Astrocyte (in vitro differentiated cells and primary cell): ENCODE results near the gene EDRF1. TPM values are rescaled to one million over a fixed set of nuclear protein-coding genes. Genes with fewer than 3 reads are reported as not detected.

Experiments
- DNase-seq: peaks from one replicate; pipeline ENCODE4 v3.0.0-alpha.2; 2010; ENCODE audit warnings: low read depth
- FAIRE-seq: peaks from 2 replicates; lab custom pipeline; 2011; peaks lifted over from hg19 to GRCh38; lab: Jason Lieb, UNC
- H2AFZ ChIP-seq: 2 replicates; pipeline ENCODE4 v1.6.0; 2012; ENCODE audit warnings: low read depth, low read length, inconsistent platforms
- H3K27ac ChIP-seq: 2 replicates; pipeline ENCODE4 v1.5.1; 2011; ENCODE audit warnings: low read depth, low read length, inconsistent platforms
- H3K27me3 ChIP-seq: 2 replicates; pipeline ENCODE4 v1.6.0; 2011; ENCODE audit warnings: low read length, inconsistent platforms; ENCODE audit not compliant: insufficient read depth
- H3K36me3 ChIP-seq: 2 replicates; pipeline ENCODE4 v1.5.1; 2011; ENCODE audit warnings: low read length, inconsistent platforms; ENCODE audit not compliant: insufficient read depth
- H3K4me1 ChIP-seq: 2 replicates; pipeline ENCODE4 v1.5.1; 2011; ENCODE audit warnings: low read length, inconsistent platforms; ENCODE audit not compliant: insufficient read depth
- H3K4me2 ChIP-seq: 2 replicates; pipeline ENCODE4 v1.6.0; 2012; ENCODE audit warnings: low read length, inconsistent platforms
- H3K4me3 ChIP-seq: 2 replicates; pipeline ENCODE4 v1.5.1; 2011; ENCODE audit warnings: low read depth, mild to moderate bottlenecking, low read length, inconsistent platforms; ENCODE audit not compliant: insufficient read depth
- H3K79me2 ChIP-seq: 2 replicates; pipeline ENCODE4 v1.6.0; 2012; ENCODE audit warnings: mild to moderate bottlenecking, low read length, inconsistent platforms; ENCODE audit not compliant: insufficient read depth
- H3K9ac ChIP-seq: 2 replicates; pipeline ENCODE4 v1.6.0; 2012; ENCODE audit warnings: mild to moderate bottlenecking, low read length, inconsistent platforms
- H3K9me3 ChIP-seq: 2 replicates; pipeline ENCODE4 v1.5.1; 2012; ENCODE audit warnings: low read depth, mild to moderate bottlenecking, low read length, inconsistent platforms; ENCODE audit not compliant: insufficient read depth
- H4K20me1 ChIP-seq: 2 replicates; pipeline ENCODE4 v1.6.0; 2012; ENCODE audit warnings: low read length, inconsistent platforms; ENCODE audit not compliant: insufficient read depth
- H3K27ac Mint-ChIP-seq: one replicate; pipeline ENCODE4 v1.8.0; 2021; ENCODE audit warnings: mild to moderate bottlenecking, mixed read lengths; ENCODE audit not compliant: unreplicated experiment
- H3K27me3 Mint-ChIP-seq: one replicate; pipeline ENCODE4 v1.8.0; 2021; ENCODE audit warnings: low read depth, mixed read lengths; ENCODE audit not compliant: unreplicated experiment
- H3K36me3 Mint-ChIP-seq: one replicate; pipeline ENCODE4 v1.8.0; 2021; ENCODE audit warnings: low read depth, mixed read lengths; ENCODE audit not compliant: unreplicated experiment
- H3K4me1 Mint-ChIP-seq: one replicate; pipeline ENCODE4 v1.8.0; 2021; ENCODE audit warnings: low read depth, mixed read lengths; ENCODE audit not compliant: unreplicated experiment
- H3K4me3 Mint-ChIP-seq: one replicate; pipeline ENCODE4 v1.8.0; 2021; ENCODE audit warnings: mild to moderate bottlenecking, moderate library complexity, mixed read lengths; ENCODE audit not compliant: unreplicated experiment
- H3K9me3 Mint-ChIP-seq: one replicate; pipeline ENCODE4 v1.8.0; 2021; ENCODE audit warnings: mild to moderate bottlenecking, mixed read lengths; ENCODE audit not compliant: unreplicated experiment
- EZH2 ChIP-seq: IDR thresholded peaks from 2 replicates; pipeline ENCODE4 v1.6.1; 2012; ENCODE audit warnings: mild to moderate bottlenecking, low read length, inconsistent platforms; ENCODE audit not compliant: insufficient read depth
- total RNA-seq: library from RNA; stranded (reverse); gene quantifications from 2 replicates; pipeline ENCODE4 v1.2.1, GENCODE V29; 2021
- TF ChIP-seq, protein P1 (sequence below): IDR thresholded peaks from 2 replicates; pipeline ENCODE4 v1.5.1; 2011; ENCODE audit warnings: low read depth, mild to moderate bottlenecking, inconsistent platforms, low read length, moderate library complexity; ENCODE audit not compliant: insufficient read depth

The EDRF1 gene
- total RNA-seq, 1 donor from 2014 or later: 25.7 TPM

DNA sequence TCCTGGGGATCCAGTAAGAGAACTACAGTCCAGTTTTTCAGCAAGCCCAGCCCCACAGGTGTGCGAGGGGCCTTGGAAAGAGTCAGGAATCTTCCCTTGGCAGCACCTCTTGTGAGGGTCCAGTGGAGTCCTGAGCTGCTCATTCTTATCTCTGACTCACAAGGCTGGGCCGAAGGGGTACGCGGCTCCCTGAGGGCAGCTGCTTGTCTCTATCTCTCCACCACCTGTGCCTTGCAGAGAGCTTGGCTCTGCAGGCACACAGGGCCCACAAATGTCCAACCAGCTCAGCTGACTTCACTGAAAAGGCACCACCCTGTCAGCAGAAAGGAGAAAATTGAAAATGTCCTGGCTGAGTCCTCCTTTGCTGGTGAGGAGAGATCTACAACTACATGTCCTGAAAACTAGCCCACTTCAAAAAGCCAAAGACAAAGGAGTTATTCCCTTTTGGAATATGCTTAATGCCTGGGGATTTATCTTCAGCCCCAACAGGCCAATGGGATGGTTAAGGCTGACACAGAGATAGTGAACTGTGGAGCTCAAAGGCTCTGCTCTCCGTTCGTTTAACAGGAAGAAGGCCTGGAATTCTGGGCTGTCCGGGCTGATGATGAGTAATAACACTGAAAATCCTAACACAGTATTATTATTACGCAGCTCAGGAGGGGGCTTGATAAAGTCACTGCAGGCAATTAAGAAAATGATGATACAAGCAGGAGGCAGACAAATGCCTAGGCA is 80.1 kb downstream of the EDRF1 start:
- Mint-ChIP-seq H3K4me3 (no peak overlapping the region), H3K36me3 (peaks cover 28% of the 10 kb centered on the region), H3K4me1 (peaks cover 16% of the 10 kb centered on the region), H3K27ac (peak overlapping the region; percentile 23), H3K27me3 (no peaks in the 10 kb centered on the region), H3K9me3 (no peaks in the 10 kb centered on the region)
- Histone ChIP-seq H3K27ac (no peak overlapping the region), H3K79me2 (no peaks in the 10 kb centered on the region), H2AFZ (no peak overlapping the region), H3K4me3 (no peak overlapping the region), H3K36me3 (peaks cover 4% of the 10 kb centered on the region), H3K27me3 (no peaks in the 10 kb centered on the region), H4K20me1 (peaks cover 9% of the 10 kb centered on the region), H3K4me2 (no peak overlapping the region), H3K4me1 (no peaks in the 10 kb centered on the region), H3K9ac (no peak overlapping the region), H3K9me3 (no peaks in the 10 kb centered on the region)
- TF ChIP-seq, protein P1, sequence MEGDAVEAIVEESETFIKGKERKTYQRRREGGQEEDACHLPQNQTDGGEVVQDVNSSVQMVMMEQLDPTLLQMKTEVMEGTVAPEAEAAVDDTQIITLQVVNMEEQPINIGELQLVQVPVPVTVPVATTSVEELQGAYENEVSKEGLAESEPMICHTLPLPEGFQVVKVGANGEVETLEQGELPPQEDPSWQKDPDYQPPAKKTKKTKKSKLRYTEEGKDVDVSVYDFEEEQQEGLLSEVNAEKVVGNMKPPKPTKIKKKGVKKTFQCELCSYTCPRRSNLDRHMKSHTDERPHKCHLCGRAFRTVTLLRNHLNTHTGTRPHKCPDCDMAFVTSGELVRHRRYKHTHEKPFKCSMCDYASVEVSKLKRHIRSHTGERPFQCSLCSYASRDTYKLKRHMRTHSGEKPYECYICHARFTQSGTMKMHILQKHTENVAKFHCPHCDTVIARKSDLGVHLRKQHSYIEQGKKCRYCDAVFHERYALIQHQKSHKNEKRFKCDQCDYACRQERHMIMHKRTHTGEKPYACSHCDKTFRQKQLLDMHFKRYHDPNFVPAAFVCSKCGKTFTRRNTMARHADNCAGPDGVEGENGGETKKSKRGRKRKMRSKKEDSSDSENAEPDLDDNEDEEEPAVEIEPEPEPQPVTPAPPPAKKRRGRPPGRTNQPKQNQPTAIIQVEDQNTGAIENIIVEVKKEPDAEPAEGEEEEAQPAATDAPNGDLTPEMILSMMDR: no peak
- TF ChIP-seq EZH2: no peak
- no peak for FAIRE-seq
- DNase-seq: no peak

GRCh38 chr10:125801574-125801973 is 82.1 kb downstream of the EDRF1 start:
- Histone ChIP-seq H3K27me3 (no peaks in the 10 kb centered on the region), H4K20me1 (peaks cover 9% of the 10 kb centered on the region)

More at GRCh38 chr10:125801574-125801973, 82.1 kb downstream of the EDRF1 start:
- H3K9me3 ChIP-seq: no peaks in the 10 kb centered on the region
- no peak overlapping the region for H3K9ac ChIP-seq
- FAIRE-seq (no peak), DNase-seq (no peak)
- Mint-ChIP-seq H3K4me1 (peaks cover 16% of the 10 kb centered on the region), H3K27me3 (no peaks in the 10 kb centered on the region), H3K36me3 (peaks cover 31% of the 10 kb centered on the region), H3K27ac (no peak overlapping the region), H3K4me3 (no peak overlapping the region), H3K9me3 (no peaks in the 10 kb centered on the region)
- H3K27ac ChIP-seq: no peak overlapping the region
- H3K4me1 ChIP-seq: no peaks in the 10 kb centered on the region
- peaks cover 9% of the 10 kb centered on the region for H3K36me3 ChIP-seq
- H3K79me2 ChIP-seq: no peaks in the 10 kb centered on the region
- no peak overlapping the region for H3K4me2 ChIP-seq
- TF ChIP-seq EZH2: no peak
- TF ChIP-seq, protein P1: no peak
- H2AFZ ChIP-seq: no peak overlapping the region
- H3K4me3 ChIP-seq: no peak overlapping the region
